WERI-Rb-1 (cell line): Measurements from ENCODE around the gene RIPOR2.
"Not testable (repeated sequence)": the region's sequence is repeated elsewhere in the genome, so short reads cannot be mapped to it uniquely, and the experiment has no call there.

ENCODE experiments used
- DNase-seq: peaks from one replicate; pipeline ENCODE4 v3.0.0-alpha.2; 2020
- H3K27ac ChIP-seq: fragments of 250-450 bp; sonication (Bioruptor Pico); 2 replicates; pipeline ENCODE4 v1.5.1; 2020; ENCODE audit warnings: mild to moderate bottlenecking, moderate library complexity
- H3K27me3 ChIP-seq: fragments of 250-450 bp; sonication (Bioruptor Pico); 2 replicates; pipeline ENCODE4 v1.5.1; 2021; ENCODE audit warnings: mild to moderate bottlenecking, low read depth, moderate library complexity; ENCODE audit not compliant: insufficient read depth, severe bottlenecking
- H3K36me3 ChIP-seq: fragments of 250-450 bp; sonication (Bioruptor Pico); 2 replicates; pipeline ENCODE4 v1.5.1; 2020; ENCODE audit warnings: mild to moderate bottlenecking, moderate library complexity
- H3K4me3 ChIP-seq: 2 replicates; pipeline ENCODE4 v1.5.1; 2011; ENCODE audit warnings: low read depth, mild to moderate bottlenecking, control low read depth, low read length
- H3K9me3 ChIP-seq: fragments of 250-450 bp; sonication (Bioruptor Pico); 2 replicates; pipeline ENCODE4 v1.5.1; 2021; ENCODE audit warnings: mild to moderate bottlenecking, moderate library complexity; ENCODE audit not compliant: severe bottlenecking
- TF ChIP-seq, protein P1 (sequence below): IDR thresholded peaks from 2 replicates; pipeline ENCODE4 v1.5.1; 2011; ENCODE audit warnings: low read depth, mild to moderate bottlenecking, control low read depth, inconsistent platforms, low read length

Gene RIPOR2

DNA sequence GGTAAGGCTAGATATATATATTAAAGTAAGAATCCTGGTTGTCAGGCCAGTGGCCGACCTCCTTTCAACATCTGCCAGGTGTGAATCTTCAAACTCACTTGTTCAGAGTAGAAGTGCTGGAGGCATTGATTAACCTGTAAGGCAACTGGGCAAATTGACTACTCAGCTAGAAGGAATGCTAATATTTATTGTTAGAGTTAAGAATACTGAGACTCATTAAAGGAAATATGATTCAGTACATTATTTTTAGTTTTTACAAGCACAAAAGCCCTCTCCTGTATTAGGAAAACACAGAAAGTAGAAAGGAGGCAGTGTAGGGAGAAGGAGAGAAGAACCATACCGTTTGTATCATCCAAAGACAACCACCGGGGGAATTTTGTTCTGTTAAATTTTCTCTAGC lies 53.5 kb downstream of the RIPOR2 start:
- Histone ChIP-seq H3K27ac (no peak overlapping the region), H3K27me3 (no peaks in the 10 kb centered on the region), H3K4me3 (no peak overlapping the region), H3K9me3 (peaks cover 6% of the 10 kb centered on the region), H3K36me3 (no peaks in the 10 kb centered on the region)
- no peak for DNase-seq
- TF ChIP-seq, protein P1, sequence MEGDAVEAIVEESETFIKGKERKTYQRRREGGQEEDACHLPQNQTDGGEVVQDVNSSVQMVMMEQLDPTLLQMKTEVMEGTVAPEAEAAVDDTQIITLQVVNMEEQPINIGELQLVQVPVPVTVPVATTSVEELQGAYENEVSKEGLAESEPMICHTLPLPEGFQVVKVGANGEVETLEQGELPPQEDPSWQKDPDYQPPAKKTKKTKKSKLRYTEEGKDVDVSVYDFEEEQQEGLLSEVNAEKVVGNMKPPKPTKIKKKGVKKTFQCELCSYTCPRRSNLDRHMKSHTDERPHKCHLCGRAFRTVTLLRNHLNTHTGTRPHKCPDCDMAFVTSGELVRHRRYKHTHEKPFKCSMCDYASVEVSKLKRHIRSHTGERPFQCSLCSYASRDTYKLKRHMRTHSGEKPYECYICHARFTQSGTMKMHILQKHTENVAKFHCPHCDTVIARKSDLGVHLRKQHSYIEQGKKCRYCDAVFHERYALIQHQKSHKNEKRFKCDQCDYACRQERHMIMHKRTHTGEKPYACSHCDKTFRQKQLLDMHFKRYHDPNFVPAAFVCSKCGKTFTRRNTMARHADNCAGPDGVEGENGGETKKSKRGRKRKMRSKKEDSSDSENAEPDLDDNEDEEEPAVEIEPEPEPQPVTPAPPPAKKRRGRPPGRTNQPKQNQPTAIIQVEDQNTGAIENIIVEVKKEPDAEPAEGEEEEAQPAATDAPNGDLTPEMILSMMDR = no peak

DNA sequence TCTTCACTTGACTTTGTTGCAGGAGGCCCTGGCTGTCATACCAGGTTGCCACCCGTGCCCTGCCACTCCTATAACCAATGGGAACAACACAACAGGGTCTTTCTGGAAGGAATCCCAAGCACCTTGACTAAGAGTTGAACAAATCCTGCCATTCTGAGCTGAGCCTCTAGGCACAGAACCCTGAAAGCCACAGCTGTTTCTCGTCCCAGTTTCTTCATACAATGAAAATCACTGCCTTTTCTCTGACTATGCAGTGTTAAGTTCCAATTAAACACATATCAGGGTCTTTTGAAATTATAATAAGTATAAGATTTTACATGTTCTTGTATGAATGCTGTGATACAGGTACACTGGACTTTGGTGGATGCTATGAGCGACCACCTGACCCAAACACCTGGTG lies 54.4 kb downstream of the RIPOR2 start:
- no peak for DNase-seq
- peaks cover 7% of the 10 kb centered on the region for H3K9me3 ChIP-seq
- no peak overlapping the region for H3K27ac ChIP-seq
- H3K27me3 ChIP-seq = no peaks in the 10 kb centered on the region
- H3K36me3 ChIP-seq = no peaks in the 10 kb centered on the region
- TF ChIP-seq, protein P1 = no peak
- no peak overlapping the region for H3K4me3 ChIP-seq

DNA sequence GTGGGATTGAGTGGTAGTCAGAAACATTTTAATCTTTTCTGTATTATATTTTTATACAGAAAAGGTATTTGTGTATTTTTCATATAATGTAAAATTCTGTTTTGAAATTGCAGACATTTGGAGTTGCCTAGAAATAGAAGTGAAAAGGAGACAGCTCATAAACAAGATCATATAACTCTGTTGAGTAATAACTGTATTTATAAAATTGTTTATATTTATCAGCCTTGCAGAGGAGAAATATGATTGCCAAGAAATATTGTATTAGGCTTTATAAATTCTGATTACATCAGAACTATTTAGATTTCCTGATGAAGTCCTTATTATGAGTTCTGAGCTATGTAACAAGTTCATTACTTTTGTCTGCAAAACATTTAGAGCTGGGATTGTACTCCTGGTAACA lies 55.3 kb downstream of the RIPOR2 start:
- no peaks in the 10 kb centered on the region for H3K36me3 ChIP-seq
- no peak overlapping the region for H3K27ac ChIP-seq
- TF ChIP-seq, protein P1 = no peak
- peaks cover 7% of the 10 kb centered on the region for H3K9me3 ChIP-seq
- no peaks in the 10 kb centered on the region for H3K27me3 ChIP-seq
- no peak overlapping the region for H3K4me3 ChIP-seq
- DNase-seq = no peak

DNA sequence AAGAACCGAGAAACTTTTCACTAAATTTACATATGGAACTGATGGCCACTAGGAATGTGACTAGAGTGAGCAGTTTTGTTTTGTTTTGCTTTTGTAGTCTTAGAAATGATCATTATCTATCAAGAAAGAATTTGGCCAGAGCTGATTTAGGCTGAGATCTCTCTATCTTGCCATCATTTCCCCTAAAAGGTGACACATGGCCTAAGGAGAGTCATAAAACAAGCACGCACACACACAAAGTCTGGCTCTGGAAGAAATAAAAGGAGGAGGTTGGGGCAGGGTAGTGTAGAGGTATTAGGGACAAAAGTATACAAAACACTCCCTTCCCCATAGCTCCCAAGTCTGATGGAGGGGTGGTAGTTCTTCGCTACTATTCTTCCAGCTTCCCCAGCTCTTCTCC lies 56.4 kb downstream of the RIPOR2 start:
- no peak overlapping the region for H3K4me3 ChIP-seq
- DNase-seq = no peak

DNA sequence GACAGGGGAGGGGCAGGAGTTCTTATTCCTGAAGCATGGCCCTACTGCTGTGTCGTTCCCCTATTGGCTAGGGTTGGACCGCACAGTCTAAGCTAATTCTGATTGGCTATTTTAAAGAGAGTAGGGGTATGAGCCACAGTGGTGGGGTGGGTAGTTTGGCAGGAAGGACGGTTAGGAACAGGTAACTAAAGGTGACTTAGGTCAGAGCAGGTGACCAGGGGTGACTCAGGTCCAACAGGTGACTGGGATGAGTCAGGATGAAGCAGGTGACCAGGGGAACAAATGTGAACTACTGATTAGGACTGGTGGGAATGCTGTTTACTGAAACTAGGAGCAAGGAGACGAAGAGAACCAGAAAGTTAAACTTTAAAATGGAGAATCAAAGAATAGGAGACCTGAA lies 58.0 kb downstream of the RIPOR2 start:
- H3K4me3 ChIP-seq, DNase-seq, H3K27ac ChIP-seq, H3K27me3 ChIP-seq, H3K9me3 ChIP-seq, H3K36me3 ChIP-seq: not testable (repeated sequence)

More for the DNA sequence above, 56.4 kb downstream of the RIPOR2 start:
- no peaks in the 10 kb centered on the region for H3K27me3 ChIP-seq
- TF ChIP-seq, protein P1 = no peak
- no peak overlapping the region for H3K27ac ChIP-seq
- H3K9me3 ChIP-seq = peaks cover 7% of the 10 kb centered on the region
- no peaks in the 10 kb centered on the region for H3K36me3 ChIP-seq

DNA sequence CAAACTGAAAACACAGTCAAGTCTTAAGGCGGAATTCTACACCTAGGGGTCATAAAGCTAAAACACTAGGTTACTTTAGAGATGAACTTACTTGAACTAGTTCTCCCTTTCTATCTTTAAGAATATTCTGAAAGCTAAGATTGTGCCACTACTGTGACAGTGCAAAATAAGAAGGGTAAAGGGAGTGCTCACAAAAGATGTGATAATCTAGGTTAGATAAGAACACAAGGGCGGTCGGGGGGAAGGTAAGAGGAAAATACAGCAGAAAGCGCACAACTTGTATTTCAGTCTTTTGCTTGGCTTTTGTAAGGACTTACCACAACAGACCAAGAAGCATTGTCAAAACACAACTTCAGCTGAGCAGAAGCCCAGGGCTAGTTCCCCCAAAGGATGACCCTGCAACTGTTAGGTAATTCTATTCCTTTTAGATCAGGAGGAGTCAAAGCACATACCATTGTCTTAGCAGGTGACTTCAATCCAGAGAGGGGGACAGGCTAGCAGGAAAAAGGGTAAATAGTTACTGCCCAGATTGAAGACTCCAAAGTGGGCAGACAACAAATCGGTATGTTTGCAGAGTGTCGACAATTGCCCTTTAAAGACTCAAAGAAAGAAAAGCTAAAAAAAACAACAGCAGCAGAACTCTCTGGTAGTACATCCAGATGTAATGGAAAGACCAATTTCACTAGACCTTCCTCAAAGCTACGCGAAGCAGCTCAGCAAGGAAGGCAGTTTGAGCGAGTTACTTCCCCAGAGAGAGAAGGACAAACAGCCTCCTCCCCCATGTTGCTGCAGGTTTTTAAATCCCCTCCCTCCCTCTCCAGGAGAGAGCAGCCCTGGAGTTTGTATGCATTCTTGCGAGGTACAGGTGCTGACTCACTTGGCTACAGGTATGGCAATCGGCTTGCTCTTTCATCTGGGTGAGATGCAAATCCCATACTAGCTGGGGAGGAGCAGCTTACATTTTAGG lies 59.0 kb downstream of the RIPOR2 start:
- Histone ChIP-seq H3K9me3 (peaks cover 7% of the 10 kb centered on the region), H3K27me3 (no peaks in the 10 kb centered on the region), H3K4me3 (no peak overlapping the region), H3K36me3 (no peaks in the 10 kb centered on the region), H3K27ac (no peak overlapping the region)
- no peak for DNase-seq
- TF ChIP-seq, protein P1 = no peak
